HG02571 (cell line): ENCODE results near the gene CSMD2.

Experiments used
- ATAC-seq: cut with Tn5 transposase; IDR thresholded peaks from one replicate; pipeline ENCODE4 v1.9.1; 2021; ENCODE audit warnings: mild to moderate bottlenecking, moderate library complexity; ENCODE audit not compliant: unreplicated experiment

The CSMD2 gene

DNA sequence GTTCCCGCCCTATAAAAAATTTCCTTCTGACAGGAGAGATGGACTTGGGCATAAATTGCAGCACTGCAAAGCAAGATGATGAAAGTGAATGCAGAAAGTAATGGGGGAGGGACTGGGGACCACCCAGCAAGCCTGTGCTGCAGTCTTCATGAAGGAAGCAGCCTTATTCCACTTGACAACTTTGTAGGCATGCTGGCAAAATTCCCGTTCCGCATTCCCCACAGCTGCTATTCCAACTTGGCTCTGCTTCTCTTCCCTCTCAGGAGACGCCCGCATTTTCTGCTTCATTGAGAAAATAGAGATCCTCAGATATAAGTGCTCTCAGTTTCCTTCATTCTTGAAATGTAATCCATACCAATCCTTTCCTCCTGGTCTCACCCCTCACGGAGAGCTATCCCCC lies 298.7 kb downstream of the CSMD2 start:
- no peak for ATAC-seq

GRCh38 chr1:33864460-33865389 lies 300.3 kb downstream of the CSMD2 start:
- ATAC-seq: no peak

- no peak for ATAC-seq
Observed at GRCh38 chr1:33863779-33864178, 301.3 kb downstream of the CSMD2 start, which contains the start of gene HMGB4. HMGB4 (plus strand) TSS chr1:33864079; CDS start chr1:33864192, 113 bp downstream.

GRCh38 chr1:33860671-33861070 lies 304.4 kb downstream of the CSMD2 start:
- no peak for ATAC-seq

GRCh38 chr1:33854091-33854490 lies 310.9 kb downstream of the CSMD2 start:
- no peak for ATAC-seq

DNA sequence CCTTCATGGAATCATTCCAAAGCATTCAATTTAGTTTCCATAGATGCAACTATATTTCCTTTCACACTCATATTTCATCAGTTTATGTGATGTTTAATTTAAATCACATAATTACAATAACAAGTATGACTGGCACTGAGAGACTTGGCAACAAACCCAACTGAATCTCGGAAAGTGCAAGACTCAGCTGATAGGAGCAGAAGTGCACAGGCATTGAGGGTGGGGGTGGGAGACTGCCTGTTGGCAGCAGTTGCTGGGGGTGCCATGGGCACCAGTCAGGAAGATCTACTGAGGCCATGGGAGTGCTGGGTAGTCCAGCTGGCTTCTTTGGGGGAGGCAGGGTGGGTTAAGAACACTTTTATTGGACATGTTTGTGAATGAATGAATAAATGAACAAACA lies 311.6 kb downstream of the CSMD2 start:
- ATAC-seq: no peak

GRCh38 chr1:33852711-33853110 lies 312.3 kb downstream of the CSMD2 start:
- ATAC-seq: no peak

DNA sequence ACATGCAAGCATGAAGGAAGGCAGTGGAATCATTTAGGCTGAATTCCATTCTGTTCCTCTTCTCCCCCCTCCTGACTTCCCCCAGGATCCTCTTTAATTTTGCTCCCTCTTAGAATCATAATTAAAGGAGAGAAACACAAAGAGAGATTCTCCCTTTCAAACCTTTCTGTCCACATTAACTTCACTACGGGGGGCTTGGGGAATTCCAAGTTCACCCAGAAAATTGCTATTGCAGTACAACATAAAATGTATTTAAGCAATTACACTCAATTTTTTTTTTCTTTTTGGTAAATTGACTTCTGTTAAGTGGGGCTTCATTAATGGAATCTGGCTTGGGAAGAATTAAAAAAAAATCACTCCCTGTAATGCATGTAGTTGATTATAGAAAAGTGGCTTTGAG lies 314.5 kb downstream of the CSMD2 start:
- no peak for ATAC-seq

DNA sequence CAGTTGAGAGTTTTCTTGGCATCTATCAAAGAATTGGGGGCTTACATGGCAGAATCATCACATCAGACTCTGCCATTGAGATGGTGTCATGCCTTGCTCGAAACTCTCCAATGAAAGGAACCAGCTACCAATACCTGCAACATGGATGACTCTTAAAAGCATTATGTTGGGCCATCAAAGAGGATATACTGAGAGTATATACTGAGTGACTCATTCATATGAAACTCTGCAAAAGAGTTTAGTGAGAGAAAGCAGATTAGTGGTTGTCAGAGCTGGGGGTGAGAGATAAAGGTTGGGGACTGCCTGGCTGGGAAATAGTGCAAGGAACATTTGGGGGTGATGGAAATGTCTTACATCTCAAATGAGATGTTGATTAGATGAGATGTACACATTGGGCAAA lies 315.8 kb downstream of the CSMD2 start:
- no peak for ATAC-seq

- no peak for ATAC-seq
Observed at GRCh38 chr1:33848205-33848937, 316.7 kb downstream of the CSMD2 start.

DNA sequence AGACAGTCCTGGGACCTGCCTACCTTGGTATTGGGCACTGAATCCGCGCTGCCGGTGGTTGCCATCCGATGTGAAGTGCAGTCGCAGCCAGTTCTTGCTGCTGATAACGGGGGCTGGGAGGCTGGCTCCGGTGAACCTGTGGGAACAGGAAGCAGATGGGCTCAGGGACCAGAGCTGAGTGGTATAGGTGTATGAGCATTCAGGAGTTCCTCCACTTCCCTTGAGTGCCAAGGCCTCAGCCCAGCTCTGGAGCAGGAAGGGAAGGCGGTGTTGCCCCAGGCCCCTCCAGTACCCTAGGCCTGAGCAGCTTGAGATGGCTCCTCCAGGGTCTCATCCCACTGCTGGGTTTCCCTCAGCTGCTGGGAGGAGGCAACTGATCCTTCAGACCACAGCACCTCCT lies 318.2 kb downstream of the CSMD2 start:
- ATAC-seq: no peak

GRCh38 chr1:33844166-33844565 lies 320.9 kb downstream of the CSMD2 start:
- ATAC-seq: no peak

- no peak for ATAC-seq
Observed at GRCh38 chr1:33842348-33842747, 322.7 kb downstream of the CSMD2 start.

- no peak for ATAC-seq
Observed at GRCh38 chr1:33841494-33841893, 323.5 kb downstream of the CSMD2 start.

DNA sequence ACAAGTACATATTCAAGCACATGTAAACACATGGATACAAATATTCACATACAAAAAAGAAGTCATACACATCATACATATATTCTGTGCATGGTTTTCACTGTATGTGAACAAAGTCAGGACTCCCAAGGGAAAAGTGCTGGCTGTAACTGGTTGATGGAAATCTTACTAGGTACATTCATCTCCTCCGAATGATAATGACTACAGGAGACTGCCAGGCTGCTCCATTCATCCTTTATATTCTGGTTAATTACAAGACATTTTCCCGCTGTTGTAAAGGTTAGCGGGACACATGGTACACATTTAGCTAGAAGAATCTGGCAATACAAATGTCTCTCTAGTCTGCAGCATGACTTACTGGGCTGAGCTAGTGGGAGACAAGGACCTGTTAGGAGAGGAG lies 327.4 kb downstream of the CSMD2 start:
- no peak for ATAC-seq

GRCh38 chr1:33836911-33837310 lies 328.1 kb downstream of the CSMD2 start:
- no peak for ATAC-seq

DNA sequence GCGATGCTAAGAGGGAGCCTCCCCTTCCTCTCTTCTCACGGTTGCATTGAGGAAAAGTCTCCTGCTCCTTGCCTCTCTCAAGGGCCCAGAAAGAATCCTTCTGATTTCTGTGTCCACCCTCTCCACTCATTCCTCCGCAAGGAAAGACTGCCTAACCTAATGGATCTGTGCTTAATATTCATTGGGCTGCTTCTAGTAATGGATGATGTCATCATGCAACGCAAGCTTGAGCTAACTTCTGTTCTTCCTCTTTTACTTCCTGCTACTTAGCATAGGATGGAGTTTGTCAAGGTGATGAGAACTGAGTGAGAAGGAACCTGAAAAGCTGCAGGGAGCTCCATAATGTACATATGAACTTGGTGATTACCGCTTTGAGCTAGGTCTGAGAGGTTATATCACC lies 336.4 kb downstream of the CSMD2 start:
- no peak for ATAC-seq

DNA sequence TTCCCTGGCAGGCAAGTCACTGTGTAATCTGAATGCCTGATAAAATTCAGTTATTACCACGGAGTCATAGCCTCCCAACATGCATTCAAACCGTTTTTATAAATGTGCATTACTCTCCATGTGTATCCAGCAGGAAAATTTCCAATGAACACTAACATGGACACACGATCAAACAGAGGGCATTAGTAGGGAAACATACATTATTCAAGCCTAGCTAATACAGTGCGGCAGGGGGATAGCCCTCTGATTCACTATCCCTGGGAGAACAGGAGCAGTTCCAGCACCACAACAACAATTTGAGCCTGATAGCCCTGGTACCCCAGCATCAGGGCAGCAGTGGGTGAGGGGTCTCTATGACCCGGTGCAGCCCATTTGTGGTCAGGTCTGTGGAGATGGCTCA lies 337.0 kb downstream of the CSMD2 start:
- ATAC-seq: no peak

DNA sequence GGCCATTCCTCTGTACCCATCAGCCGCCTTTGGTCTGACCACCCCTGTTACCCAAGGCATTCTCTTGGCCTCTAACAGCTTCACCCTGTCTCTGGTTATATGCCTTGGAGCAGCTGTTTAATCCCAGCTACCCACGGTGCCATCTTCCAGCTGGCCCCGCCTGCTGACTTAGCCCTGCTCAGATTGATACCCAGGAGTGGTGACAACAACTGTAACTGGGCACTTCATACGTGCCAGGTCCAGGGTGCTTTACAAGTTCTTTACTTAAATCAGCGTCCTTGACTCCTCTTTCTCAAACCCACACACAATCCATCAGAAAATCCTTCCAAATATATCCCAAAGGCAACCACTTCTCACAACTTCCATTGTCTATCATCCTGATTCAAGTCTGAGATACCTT lies 338.3 kb downstream of the CSMD2 start:
- ATAC-seq: no peak

- no peak for ATAC-seq
Observed at GRCh38 chr1:33826311-33826710, 338.7 kb downstream of the CSMD2 start.

DNA sequence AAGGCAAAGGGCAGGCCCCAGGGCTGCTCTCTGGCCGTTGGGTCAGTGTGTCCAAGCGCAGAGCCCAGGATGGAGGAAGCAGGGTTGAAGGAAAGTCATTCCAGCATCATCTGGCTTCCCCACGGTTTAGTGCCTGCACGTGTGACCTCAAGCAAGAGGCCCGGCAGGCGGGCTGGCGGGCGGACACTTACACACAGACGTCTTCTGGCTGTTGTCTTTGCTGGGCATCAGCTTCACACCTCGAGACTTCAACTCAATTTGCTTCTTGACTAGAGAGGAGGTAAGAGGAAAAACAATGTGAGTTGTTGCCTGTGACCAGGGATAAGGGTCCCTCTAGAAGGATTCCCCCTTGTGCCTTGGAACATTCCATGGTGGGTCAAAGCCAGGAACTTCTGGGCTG lies 339.5 kb downstream of the CSMD2 start:
- ATAC-seq: no peak

DNA sequence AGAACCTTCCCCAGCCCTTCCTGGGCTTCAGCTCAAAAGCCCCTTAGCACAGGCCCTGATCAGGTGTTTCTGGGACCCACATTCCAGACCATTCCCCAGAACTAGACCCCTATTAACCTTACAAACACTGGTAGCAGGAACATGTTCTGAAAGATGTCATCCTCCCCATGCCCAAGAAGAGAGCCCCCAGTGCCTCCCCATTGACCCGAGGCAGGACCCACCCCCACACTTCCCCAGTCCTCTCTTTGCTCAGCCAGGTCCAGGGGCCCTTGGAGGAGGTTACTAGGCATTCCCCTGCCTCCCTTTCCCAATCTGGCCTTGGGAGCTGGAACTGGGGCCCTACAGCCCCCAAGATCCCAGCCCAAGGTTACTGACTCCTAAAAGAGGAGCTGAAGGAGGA lies 340.1 kb downstream of the CSMD2 start:
- no peak for ATAC-seq
